Small intestine (tissue), 7 donors: ENCODE measurements around the gene AARS2. TPM values are rescaled to one million over a fixed set of nuclear protein-coding genes. Genes with fewer than 3 reads are reported as not detected.

Experiments
- DNase-seq, 2 donors: peaks; one replicate each; pipeline versions ENCODE4 v3.0.0 to v3.0.0-alpha.2; 2013
- FAIRE-seq: peaks from 2 replicates; lab custom pipeline; 2012; peaks lifted over from hg19 to GRCh38; lab: Jason Lieb, UNC
- H3K27ac ChIP-seq, 3 donors: one replicate each; pipeline ENCODE4 v1.5.1; 2013; ENCODE audit warnings: low read length in 2 of 3, mild to moderate bottlenecking in 2 of 3, control low read depth in 1 of 3, inconsistent platforms in 1 of 3, low read depth in 1 of 3, moderate library complexity in 1 of 3
- H3K27me3 ChIP-seq, 3 donors: one replicate each; pipeline ENCODE4 v1.6.1; 2013; ENCODE audit warnings: low read length in 3 of 3, inconsistent platforms in 1 of 3; ENCODE audit not compliant: control insufficient read depth in 3 of 3, insufficient read depth in 3 of 3
- H3K36me3 ChIP-seq, 3 donors: one replicate each; pipeline ENCODE4 v1.6.1; 2013; ENCODE audit warnings: low read length in 3 of 3, inconsistent platforms in 1 of 3, low read depth in 1 of 3, mild to moderate bottlenecking in 1 of 3, moderate library complexity in 1 of 3; ENCODE audit not compliant: control insufficient read depth in 3 of 3, insufficient read depth in 2 of 3
- H3K4me1 ChIP-seq, 3 donors: one replicate each; pipeline ENCODE4 v1.6.1; 2013; ENCODE audit warnings: low read length in 2 of 3, inconsistent platforms in 1 of 3, low read depth in 1 of 3, mild to moderate bottlenecking in 1 of 3, moderate library complexity in 1 of 3; ENCODE audit not compliant: control insufficient read depth in 3 of 3, insufficient read depth in 2 of 3
- H3K4me3 ChIP-seq, 3 donors: one replicate each; pipeline ENCODE4 v1.5.1; 2013; ENCODE audit warnings: low read length in 3 of 3, control low read depth in 1 of 3, inconsistent platforms in 1 of 3, low read depth in 1 of 3, mild to moderate bottlenecking in 1 of 3, moderate library complexity in 1 of 3
- H3K9me3 ChIP-seq, 2 donors: one replicate each; pipeline ENCODE4 v1.6.1; 2013; ENCODE audit warnings: low read depth in 1 of 2, low read length in 1 of 2; ENCODE audit not compliant: control insufficient read depth in 2 of 2, insufficient read depth in 1 of 2
- WGBS, 3 donors: extraction: QIAGEN DNeasy Blood & Tissue Kit; methylation state at CpG; one replicate each; pipeline ENCODE4 v1.1.7; 2013; 5-methylcytosine and 5-hydroxymethylcytosine counted together
- polyA plus RNA-seq, 4 donors: library from polyadenylated mRNA; stranded (reverse) in 3 of 4; unstranded in 1 of 4; fragments of 200-250 nt in 3 of 4; fragments of 120-200 nt in 1 of 4; gene quantifications; one replicate each; pipeline versions ENCODE4 v1.2.1 to v1.2.3, GENCODE V29; 2013
- donor health status: healthy with polysubstance abuse.
- donor health status: control.
- donor health status: control.
- donor health status: Bipolar disorder and iron deficiency.
- donor health status: healthy.

Gene AARS2
- polyA plus RNA-seq, 4 donors, result 3.2 to 14.4 (median 9.1) TPM

DNA sequence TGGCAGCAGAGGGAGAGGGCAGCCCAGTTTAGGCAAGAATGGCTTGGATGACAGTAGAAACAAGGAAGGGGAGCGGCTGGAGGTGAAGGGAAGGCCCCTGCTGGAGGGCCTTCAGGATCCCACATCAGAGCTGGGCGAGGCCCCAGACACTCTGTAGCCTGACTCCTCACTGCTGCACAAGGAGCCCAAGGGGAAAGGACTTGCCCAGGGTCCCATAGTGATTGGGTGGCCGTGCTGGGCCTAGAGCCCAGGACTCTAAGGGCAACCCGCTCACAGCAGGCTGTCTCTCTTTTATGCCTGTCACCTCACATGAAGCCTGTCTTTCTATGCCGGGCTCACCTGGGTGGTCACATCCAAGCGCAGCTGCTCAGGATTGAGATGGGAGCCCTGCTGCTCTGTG, 9.3 kb downstream of the AARS2 start:
- Histone ChIP-seq H3K27ac (no peak overlapping the region), H3K36me3 (peaks cover 6 to 90% (median 33%) of the 10 kb centered on the region in 3 donors), H3K4me3 (no peak overlapping the region), H3K4me1 (peaks cover 0 to 2% (median 0%) of the 10 kb centered on the region in 3 donors), H3K9me3 (no peaks in the 10 kb centered on the region), H3K27me3 (no peaks in the 10 kb centered on the region)
- DNase-seq (no peak), FAIRE-seq (no peak)
- WGBS, 3 donors, result 97 to 99% (median 98%) methylated on average over 6 of the region's 6 CpGs

DNA sequence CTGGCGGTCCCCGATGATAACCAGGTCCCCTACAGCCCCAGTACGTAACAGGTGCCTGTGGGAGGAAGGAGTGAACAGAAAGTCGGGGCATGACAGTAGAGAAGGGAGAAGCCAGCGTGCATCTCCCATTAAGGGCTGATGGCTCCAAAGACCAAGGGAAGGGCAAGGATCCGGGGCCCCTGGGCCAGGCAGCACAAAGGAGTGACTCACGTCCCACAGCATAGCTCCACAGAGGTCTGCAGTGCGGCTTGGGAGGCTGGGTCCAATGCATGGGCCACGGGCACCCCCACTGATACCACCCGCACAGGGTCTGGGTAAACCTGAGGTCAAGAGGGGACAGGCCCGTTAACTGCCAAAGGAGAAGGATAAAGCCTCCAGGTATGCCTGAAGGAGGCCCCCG, 10.3 kb downstream of the AARS2 start:
- 93 to 95% (median 94%) methylated on average over 12 of the region's 12 CpGs for WGBS, 3 donors
- no peak for FAIRE-seq
- DNase-seq, result no peak

DNA sequence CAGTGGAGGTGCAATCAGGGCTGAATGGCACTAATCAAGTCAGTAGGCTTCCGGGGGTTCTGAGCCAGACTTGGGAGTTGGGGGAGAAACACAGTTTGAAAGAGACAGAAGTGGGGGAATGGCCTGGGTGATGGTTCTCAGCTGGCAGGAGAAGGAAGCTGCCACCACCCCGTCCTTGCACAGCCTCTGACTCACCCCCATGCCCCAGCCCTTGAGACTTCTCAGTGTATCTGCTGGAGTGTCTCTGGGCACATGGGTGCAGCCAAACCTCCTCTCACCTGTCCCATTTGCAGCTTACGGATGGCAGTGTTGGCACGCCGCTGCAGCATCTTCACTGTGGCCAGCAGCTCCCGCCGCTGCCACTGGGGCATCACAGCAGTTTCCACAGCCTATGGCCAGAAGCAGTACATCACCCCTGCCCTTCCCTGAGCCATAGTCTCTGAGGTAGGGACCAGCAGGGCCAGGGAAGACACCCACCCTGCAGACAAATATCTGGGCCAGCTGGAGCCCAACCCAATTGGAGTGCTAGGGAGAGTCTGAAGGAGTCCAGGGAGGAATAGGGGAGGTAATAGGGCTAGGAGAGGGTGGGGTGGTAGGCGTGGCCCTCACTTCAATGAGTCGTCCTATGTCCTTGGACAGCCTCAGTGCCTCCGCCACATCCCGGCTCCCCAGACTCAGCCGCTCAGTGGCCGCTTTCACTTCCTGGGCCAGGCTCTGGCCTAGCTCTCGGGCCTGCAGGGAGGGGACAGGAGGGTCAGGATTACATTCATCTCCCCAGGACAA, 11.2 kb downstream of the AARS2 start:
- H3K27me3 ChIP-seq, result peaks cover 0 to 6% (median 4%) of the 10 kb centered on the region in 3 donors
- DNase-seq (no peak), FAIRE-seq (no peak)
- peaks cover 0 to 9% (median 0%) of the 10 kb centered on the region in 3 donors for H3K4me1 ChIP-seq
- 88 to 89% (median 88%) methylated on average over 14 of the region's 14 CpGs for WGBS, 3 donors
- peaks cover 6 to 73% (median 32%) of the 10 kb centered on the region in 3 donors for H3K36me3 ChIP-seq
- no peaks in the 10 kb centered on the region for H3K9me3 ChIP-seq
- no peak overlapping the region for H3K27ac ChIP-seq
- H3K4me3 ChIP-seq, result no peak overlapping the region

More for the DNA sequence above, 10.3 kb downstream of the AARS2 start:
- Histone ChIP-seq H3K36me3 (peaks cover 6 to 81% (median 33%) of the 10 kb centered on the region in 3 donors), H3K4me1 (peaks cover 0 to 4% (median 0%) of the 10 kb centered on the region in 3 donors), H3K27ac (no peak overlapping the region), H3K27me3 (peaks cover 0 to 1% (median 0%) of the 10 kb centered on the region in 3 donors), H3K9me3 (no peaks in the 10 kb centered on the region), H3K4me3 (no peak overlapping the region)

DNA sequence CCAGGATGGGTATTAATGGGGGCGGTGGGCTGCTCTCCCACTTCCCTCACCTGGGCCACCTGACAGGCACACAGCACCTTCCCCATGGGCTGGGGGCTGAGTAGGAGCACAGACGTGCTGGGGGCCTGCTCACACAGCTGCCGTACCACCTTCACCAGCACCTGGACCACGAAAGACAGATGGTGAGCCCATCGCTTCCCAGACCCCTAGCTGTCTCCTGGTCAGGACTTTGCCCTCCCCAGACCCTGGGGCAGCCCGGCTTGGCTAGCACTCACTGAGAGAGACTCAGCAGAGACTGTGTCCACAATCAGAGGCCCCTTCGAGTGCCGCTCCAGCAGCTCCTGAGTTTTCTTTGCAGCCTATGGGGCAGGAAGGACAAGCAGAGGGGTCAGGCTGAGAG, 12.0 kb downstream of the AARS2 start:
- no peak overlapping the region for H3K27ac ChIP-seq
- DNase-seq (no peak), FAIRE-seq (no peak)
- peaks cover 0 to 15% (median 12%) of the 10 kb centered on the region in 3 donors for H3K27me3 ChIP-seq
- H3K36me3 ChIP-seq, result peaks cover 5 to 64% (median 29%) of the 10 kb centered on the region in 3 donors
- H3K4me3 ChIP-seq, result no peak overlapping the region
- peaks cover 0 to 13% (median 0%) of the 10 kb centered on the region in 3 donors for H3K4me1 ChIP-seq
- WGBS, 3 donors, result 88 to 92% (median 89%) methylated on average over 8 of the region's 8 CpGs
- no peaks in the 10 kb centered on the region for H3K9me3 ChIP-seq

DNA sequence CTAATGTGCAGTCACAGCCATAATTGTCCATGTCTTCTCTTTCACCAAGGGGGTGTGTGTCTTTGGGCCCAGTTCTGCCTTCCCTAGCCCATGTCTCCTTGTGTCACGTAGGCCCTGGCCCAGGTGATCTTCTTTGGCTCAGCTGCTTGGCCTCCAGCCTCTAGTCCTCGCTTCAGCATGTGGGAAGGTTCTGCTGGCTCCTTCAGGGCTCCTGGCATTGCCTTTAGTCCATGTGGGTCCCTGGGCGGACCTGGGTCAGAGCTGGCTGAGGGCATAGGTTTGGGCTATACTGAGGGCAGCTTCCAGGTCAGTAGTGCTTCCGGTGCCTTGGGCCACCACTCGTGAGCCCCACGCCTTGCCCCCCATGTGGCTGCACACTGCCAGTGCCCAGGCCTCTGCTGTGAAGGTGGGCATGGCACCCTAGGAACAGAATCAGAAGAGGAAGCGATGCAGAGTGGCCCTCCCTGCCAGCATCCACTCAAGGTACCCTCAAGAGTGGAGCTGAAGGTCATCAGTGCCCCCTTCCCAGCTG, 12.8 kb downstream of the AARS2 start:
- Histone ChIP-seq H3K9me3 (no peaks in the 10 kb centered on the region), H3K27me3 (peaks cover 0 to 20% (median 15%) of the 10 kb centered on the region in 3 donors), H3K36me3 (peaks cover 4 to 56% (median 24%) of the 10 kb centered on the region in 3 donors), H3K4me3 (no peak overlapping the region), H3K27ac (no peak overlapping the region), H3K4me1 (peaks cover 0 to 13% (median 0%) of the 10 kb centered on the region in 3 donors)
- 84 to 91% (median 89%) methylated on average over 7 of the region's 7 CpGs for WGBS, 3 donors
- DNase-seq (no peak), FAIRE-seq (no peak)

DNA sequence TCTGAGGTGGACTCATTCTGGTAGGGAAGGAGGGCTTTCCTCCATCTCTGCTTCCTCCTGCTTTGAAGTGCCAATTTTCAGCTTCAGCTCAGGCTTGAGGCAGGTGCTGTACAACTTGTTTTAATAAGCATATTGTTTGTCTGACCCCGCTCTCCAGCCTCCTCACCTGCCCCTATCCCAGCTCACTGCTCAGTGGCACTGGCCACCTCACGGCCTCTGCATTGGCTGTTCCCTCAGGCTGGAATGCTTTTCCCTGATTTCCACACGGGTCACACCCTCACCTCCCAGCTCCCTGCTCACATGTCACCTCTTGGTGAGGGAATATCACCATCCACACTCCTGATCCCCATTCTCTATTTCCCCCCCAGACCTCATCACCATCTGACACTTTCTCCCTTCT, 14.3 kb downstream of the AARS2 start:
- no peak for FAIRE-seq
- Histone ChIP-seq H3K36me3 (peaks cover 4 to 42% (median 20%) of the 10 kb centered on the region in 3 donors), H3K27me3 (peaks cover 0 to 28% (median 21%) of the 10 kb centered on the region in 3 donors), H3K4me3 (no peak overlapping the region), H3K27ac (no peak overlapping the region), H3K4me1 (peaks cover 0 to 13% (median 0%) of the 10 kb centered on the region in 3 donors), H3K9me3 (no peaks in the 10 kb centered on the region)
- DNase-seq, result no peak
- 59 to 83% (median 83%) methylated on average over 3 of the region's 3 CpGs for whole genome bisulfite sequencing, 3 donors

DNA sequence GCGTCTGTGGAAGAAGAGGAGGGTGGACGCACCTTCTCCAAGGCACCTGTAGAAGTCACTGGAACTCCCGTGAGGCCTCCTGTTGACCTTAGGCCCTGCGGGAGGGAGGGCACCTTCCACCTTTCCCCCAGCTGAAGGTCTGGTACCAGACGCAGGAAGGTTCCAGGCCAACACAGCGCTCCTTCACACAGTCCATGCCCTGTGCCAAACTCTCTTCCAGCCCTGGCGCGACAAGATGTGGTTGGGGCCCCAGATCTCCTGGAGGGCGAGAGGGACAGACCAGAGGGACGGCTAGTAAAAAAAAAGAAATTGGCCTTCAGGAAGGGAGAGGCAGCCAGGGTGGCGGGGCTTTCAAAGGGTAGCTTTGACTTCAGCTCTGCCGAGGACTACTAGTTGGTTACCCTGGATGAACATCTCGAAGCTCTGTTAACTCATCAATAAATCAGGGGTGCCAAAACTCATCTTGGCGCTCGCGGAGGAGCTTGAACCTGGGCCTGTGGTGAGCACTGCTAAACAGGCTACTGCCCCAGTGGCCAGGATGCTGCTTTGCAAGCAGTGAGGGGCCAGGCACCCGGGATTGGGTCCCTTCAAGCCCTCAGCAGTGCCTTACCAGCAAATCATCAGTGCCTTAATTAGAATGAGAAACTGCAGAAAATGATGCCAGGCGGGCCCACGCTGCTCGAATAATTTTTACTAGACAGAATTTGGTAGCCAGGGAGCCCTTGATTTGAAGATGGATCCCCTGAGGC, 14.9 kb downstream of the AARS2 start:
- peak in 1 of 2 donors; percentile 57 for DNase-seq
- peak overlapping the region in 1 of 3 donors; percentile 42 for H3K4me3 ChIP-seq
- FAIRE-seq, result no peak

More for the DNA sequence above, 14.9 kb downstream of the AARS2 start:
- Histone ChIP-seq H3K27ac (no peak overlapping the region), H3K4me1 (peaks cover 0 to 13% (median 0%) of the 10 kb centered on the region in 3 donors), H3K9me3 (no peaks in the 10 kb centered on the region), H3K27me3 (peaks cover 0 to 32% (median 21%) of the 10 kb centered on the region in 3 donors), H3K36me3 (peaks cover 4 to 35% (median 18%) of the 10 kb centered on the region in 3 donors)
- WGBS, 3 donors, result 36 to 42% (median 39%) methylated on average over 20 of the region's 20 CpGs
